HAP-1 (cell line): Measurements from ENCODE around the gene MMUT.

Source experiments
- DNase-seq, 2 experiments: peaks; one replicate each; pipeline ENCODE4 v3.0.0-alpha.2; 2016 to 2020; ENCODE audit warnings: low spot score in 2 of 2
- H3K27me3 ChIP-seq: fragments of 250-450 bp; sonication (Bioruptor Pico); 2 replicates; pipeline ENCODE4 v1.5.1; 2020; ENCODE audit warnings: low read depth, mild to moderate bottlenecking, moderate library complexity
- H3K36me3 ChIP-seq: fragments of 250-450 bp; sonication (Bioruptor Pico); replicated peaks from 2 replicates; pipeline ENCODE4 v1.5.1; 2020; ENCODE audit warnings: mild to moderate bottlenecking
- H3K4me1 ChIP-seq: fragments of 250-450 bp; sonication (Bioruptor Pico); 2 replicates; pipeline ENCODE4 v1.5.1; 2020; ENCODE audit warnings: mild to moderate bottlenecking
- H3K4me3 ChIP-seq: fragments of 250-450 bp; sonication (Bioruptor Pico); 2 replicates; pipeline ENCODE4 v1.5.1; 2020; ENCODE audit warnings: mild to moderate bottlenecking, moderate library complexity
- H3K9me3 ChIP-seq: fragments of 250-450 bp; sonication (Bioruptor Pico); 2 replicates; pipeline ENCODE4 v1.5.1; 2020; ENCODE audit warnings: mild to moderate bottlenecking, moderate library complexity
- in situ Hi-C: fragments of 300-500 bp; cut with MboI; formaldehyde crosslinking; loops from 3 replicates; pipeline ENCODE4 v1.14.3; 2020; ENCODE audit warnings: low sequenced_read_pairs, inconsistent platforms, mixed read lengths

The MMUT gene

DNA sequence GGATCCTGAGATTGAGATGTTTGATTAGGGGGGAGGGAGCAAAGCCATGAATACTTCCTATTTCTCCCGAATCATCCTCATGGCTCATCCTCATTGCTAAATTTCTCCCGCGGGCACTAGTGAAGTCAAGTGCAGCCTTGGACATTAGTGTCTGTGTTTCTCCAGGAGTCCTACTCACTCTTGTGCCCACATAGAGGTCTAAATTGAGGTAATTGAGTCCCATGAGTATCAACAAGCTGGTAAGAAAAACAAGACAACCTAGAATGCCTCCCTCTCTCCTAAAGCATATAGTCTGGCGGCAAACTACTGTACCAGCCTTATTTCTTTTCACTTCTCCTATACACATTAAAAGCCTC is 537 bp upstream of the MMUT start:
- Histone ChIP-seq H3K4me3 (peak overlapping the region; percentile 69), H3K4me1 (peaks cover 17% of the 10 kb centered on the region), H3K36me3 (peaks cover 2% of the 10 kb centered on the region; the same call in 1 of the 2 replicates), H3K9me3 (no peaks in the 10 kb centered on the region), H3K27me3 (no peaks in the 10 kb centered on the region)
- DNase-seq, result no peak
- in situ Hi-C loops, result no loop called here

DNA sequence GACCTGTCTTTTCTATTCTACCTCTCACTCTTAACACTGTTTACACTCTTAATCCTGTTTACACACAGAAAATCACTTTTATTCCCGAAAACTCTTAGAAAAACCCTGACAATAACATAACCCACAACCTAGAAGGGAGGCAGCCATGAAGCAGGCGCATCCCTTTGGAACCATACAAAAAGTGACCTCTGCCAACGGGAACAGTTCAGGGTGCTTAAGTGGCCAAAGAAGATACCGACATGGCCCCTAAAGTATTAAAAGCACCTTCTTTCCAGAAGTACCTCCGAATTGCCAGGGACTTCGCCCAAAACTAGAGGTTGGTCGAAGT is 490 bp downstream of the MMUT start:
- H3K4me1 ChIP-seq, result peaks cover 17% of the 10 kb centered on the region
- in situ Hi-C loops, result no loop called here
- DNase-seq, result no peak

DNA sequence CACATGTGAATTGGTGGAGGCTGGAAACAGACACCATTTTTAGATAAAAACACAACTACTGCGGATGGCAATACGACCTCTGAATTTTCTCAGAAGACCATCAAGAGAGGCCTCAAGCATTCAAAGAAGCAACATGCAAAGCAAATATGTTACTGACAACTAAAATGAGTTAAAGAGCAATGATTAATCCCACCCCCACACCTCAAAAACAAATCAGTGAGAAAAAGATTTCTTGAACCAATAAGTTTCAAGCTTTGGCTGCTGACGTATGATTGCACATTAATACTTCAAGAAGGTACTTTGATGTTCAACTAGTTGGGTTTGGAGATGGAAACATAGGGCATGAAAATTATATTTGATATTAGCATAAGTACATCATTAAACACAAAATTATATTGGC is 982 bp downstream of the MMUT start:
- Histone ChIP-seq H3K4me1 (peaks cover 17% of the 10 kb centered on the region), H3K27me3 (no peaks in the 10 kb centered on the region), H3K36me3 (peaks cover 2% of the 10 kb centered on the region), H3K9me3 (no peaks in the 10 kb centered on the region), H3K4me3 (peak overlapping the region; percentile 69)
- in situ Hi-C loops, result no loop called here
- DNase-seq, result no peak

More for the DNA sequence above, 490 bp downstream of the MMUT start:
- H3K9me3 ChIP-seq, result no peaks in the 10 kb centered on the region
- no peaks in the 10 kb centered on the region for H3K27me3 ChIP-seq
- H3K36me3 ChIP-seq, result peaks cover 2% of the 10 kb centered on the region; the same call in 1 of the 2 replicates
- peak overlapping the region; percentile 69 for H3K4me3 ChIP-seq

DNA sequence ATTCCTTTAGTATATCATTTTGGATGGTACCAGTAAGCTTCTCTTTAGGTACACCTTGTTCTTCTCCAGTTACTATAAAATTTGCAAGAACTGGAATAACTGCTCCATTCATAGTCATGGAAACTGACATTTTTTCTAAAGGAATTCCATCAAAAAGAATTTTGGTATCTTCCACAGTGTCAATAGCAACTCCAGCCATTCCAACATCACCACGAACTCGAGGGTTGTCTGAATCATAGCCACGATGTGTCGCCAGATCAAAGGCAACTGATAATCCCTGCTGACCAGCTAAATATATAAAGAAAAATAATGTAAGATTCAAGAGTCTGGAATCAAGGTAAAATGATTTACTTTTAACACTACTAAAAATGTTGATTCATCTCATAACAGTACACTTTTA is 5.3 kb downstream of the MMUT start:
- 0 out of 2 replicates have a peak, but pooled peaks cover 5% of the 10 kb centered on the region for H3K4me1 ChIP-seq
- no peaks in the 10 kb centered on the region for H3K27me3 ChIP-seq
- DNase-seq, result no peak
- H3K36me3 ChIP-seq, result peaks cover 5% of the 10 kb centered on the region
- no peaks in the 10 kb centered on the region for H3K9me3 ChIP-seq
- no peak overlapping the region for H3K4me3 ChIP-seq
- in situ Hi-C loops, result no loop called here

DNA sequence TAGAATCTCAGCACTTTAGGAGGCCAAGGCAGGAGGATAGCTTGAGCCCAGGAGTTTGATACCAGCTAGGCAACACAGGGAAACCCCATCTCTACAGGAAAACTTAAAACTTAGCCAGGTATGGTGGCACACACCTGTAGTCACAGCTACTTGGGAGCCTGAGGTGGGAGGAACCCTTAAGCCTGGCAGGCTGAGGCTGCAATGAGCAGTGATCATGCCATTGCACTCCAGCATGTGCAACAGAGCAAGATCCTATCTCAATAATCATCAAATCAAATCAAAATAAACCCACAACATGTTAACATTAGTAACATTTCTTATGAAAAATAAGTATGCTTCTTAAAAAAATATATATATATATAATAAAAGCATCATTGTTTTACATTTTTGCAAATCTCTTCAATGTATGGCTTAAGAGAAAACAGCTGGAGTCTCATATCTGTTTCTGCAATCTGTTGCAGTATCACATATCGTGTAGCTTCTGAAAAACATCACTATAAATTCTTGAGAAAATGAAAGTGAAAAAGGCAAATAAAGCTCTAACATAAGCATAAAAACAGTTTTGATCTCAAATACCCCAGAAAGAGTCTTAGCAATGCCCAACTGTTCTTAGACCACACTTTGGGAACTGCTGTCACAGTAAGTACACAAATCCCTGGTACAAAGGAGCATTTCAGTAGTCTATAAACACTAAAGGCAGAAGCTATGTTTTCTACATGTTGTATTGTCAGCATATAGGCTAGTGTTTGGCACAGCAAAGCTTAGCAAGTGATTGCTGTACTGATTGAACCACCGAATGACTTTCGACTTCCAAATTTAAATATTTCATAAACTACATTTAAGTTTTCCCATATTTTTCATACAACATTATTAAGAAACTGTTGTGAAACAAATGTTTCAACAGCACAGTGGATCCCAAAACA is 8.0 kb downstream of the MMUT start:
- no peaks in the 10 kb centered on the region for H3K27me3 ChIP-seq
- H3K4me1 ChIP-seq, result no peaks in the 10 kb centered on the region
- in situ Hi-C loops, result no loop called here
- no peak for DNase-seq
- H3K4me3 ChIP-seq, result no peak overlapping the region
- H3K9me3 ChIP-seq, result no peaks in the 10 kb centered on the region
- H3K36me3 ChIP-seq, result peaks cover 12% of the 10 kb centered on the region

DNA sequence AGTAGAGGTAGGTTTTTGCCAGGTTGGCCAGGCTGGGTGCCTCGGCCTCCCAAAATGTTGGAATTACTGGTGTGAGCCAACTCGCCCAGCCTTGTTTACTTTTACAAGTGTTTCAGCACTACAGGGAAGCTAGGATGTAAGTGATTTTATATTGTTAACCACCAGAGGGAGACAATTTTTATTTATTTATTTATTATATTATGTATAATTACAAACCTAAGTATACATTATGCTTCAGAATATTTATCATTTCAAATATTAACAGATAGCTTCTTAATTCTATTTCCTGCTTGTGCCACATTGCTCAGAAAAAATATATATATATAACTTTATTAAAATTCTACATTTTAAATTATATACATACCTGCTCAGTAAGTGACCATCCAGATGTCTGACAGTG is 9.8 kb downstream of the MMUT start:
- peaks cover 17% of the 10 kb centered on the region for H3K36me3 ChIP-seq
- in situ Hi-C loops, result no loop called here
- H3K9me3 ChIP-seq, result no peaks in the 10 kb centered on the region
- H3K4me1 ChIP-seq, result no peaks in the 10 kb centered on the region
- no peak for DNase-seq
- no peak overlapping the region for H3K4me3 ChIP-seq
- H3K27me3 ChIP-seq, result no peaks in the 10 kb centered on the region

DNA sequence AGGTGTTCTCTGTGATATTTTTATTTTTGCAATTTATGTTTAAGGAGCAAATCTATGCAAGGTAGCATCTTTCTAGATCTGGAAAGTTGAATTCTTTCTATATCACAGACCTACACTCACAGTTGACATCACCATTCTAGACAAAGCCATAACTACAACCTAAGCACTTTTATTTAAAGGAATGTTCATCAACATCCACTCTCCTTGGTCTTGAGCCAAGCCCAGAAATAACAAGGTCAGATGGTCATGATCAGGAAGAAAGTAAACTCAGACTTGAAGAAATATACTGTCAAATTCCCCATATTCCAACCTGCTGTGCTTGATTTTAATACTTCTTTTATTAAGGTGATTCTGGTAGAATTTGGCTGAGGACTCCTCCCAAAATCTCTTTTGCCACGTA is 32.2 kb downstream of the MMUT start:
- Histone ChIP-seq H3K27me3 (no peaks in the 10 kb centered on the region), H3K4me1 (no peaks in the 10 kb centered on the region), H3K36me3 (peaks cover 13% of the 10 kb centered on the region), H3K4me3 (no peak overlapping the region), H3K9me3 (no peaks in the 10 kb centered on the region)
- in situ Hi-C loops, result no loop called here
- no peak for DNase-seq

DNA sequence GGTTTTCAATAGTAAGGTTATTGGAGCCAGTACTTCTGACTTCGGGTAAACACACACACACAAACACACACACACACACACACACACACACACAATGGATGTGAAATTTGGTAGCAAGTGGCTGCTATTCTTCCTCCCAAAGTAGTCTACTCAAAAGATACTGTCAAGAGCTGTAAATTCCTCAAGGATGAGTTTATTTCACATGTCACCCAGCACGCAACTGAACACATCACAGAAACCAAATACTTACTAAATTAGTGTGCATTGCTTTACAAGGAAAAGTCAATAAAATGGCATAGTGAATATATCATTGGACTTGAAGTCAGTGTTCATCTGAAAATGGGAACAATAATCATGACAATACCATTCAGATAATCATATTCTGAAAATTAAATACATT is 32.9 kb downstream of the MMUT start:
- no peaks in the 10 kb centered on the region for H3K4me1 ChIP-seq
- H3K36me3 ChIP-seq, result peaks cover 9% of the 10 kb centered on the region
- in situ Hi-C loops, result no loop called here
- no peak overlapping the region for H3K4me3 ChIP-seq
- no peaks in the 10 kb centered on the region for H3K9me3 ChIP-seq
- no peaks in the 10 kb centered on the region for H3K27me3 ChIP-seq
- DNase-seq, result no peak

DNA sequence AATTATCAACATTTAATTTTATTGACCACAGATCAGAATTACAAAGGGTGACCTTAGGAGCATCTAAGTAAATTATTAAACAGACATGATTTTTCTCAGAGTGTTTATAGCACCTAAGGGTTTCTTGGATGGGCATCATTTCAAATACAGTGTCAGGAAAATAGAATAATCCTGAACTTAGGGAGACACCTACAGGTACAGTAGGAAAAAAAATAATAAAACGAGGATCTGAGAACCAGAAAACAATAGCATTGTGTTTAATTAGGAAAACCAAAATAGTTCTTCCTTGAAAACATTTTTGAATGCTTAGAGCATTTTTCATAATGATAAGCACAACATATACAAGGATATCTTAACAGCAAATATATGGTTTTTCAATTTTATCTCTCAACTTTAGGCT is 39.2 kb downstream of the MMUT start:
- in situ Hi-C loops, result loop anchor here (25.0 kb wide), 1 partner anchor 1637 kb away; the partner anchor contains the start of gene OPN5

DNA sequence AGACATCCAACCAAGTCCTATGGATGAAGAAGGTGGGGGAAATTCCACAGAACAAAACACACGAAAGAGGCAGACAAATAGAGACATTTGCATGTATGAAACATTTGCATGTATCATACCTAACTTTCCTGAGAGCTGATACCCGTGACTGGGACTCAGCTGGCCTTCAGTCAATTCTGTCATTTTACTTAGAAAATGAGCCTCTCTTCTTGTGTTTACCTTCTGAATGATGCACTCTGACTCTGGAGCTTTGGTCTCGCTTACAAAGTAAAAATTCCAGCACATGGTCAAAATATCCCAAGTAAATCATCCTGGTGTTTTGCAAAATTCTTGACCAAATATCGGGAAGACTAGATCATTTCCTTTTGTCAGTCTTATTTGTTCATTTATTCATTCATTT is 46.9 kb downstream of the MMUT start:
- no peak for DNase-seq
- in situ Hi-C loops, result loop anchor here (25.0 kb wide), 1 partner anchor 1629 kb away; the partner anchor contains the start of gene OPN5
- peaks cover 8% of the 10 kb centered on the region; the same call in 1 of the 2 replicates for H3K27me3 ChIP-seq
- no peaks in the 10 kb centered on the region for H3K9me3 ChIP-seq
- no peaks in the 10 kb centered on the region for H3K36me3 ChIP-seq
- no peaks in the 10 kb centered on the region for H3K4me1 ChIP-seq
- H3K4me3 ChIP-seq, result no peak overlapping the region

More for the DNA sequence above, 39.2 kb downstream of the MMUT start:
- no peak overlapping the region for H3K4me3 ChIP-seq
- DNase-seq, result no peak
- H3K9me3 ChIP-seq, result no peaks in the 10 kb centered on the region
- no peaks in the 10 kb centered on the region for H3K4me1 ChIP-seq
- no peaks in the 10 kb centered on the region for H3K36me3 ChIP-seq
- H3K27me3 ChIP-seq, result peaks cover 8% of the 10 kb centered on the region; the same call in 1 of the 2 replicates

DNA sequence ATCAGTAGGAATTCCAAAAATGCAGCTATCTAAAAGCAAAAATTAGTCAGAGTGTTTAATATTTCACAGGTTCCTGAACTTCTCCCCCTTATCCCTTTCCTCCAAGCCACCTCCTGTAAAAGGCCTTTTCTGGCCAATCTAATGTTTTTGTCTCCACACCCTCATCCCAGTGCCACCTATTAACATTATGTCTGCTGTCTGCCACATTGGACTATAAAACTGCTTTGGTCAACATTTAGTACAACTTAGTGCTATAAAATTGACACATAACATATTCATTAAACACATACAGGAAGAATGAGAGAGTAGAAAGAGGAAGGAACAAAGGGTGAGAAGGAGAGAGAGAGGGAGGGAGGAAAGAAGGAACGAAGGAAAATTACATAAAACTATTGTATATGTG is 47.7 kb downstream of the MMUT start:
- no peaks in the 10 kb centered on the region for H3K36me3 ChIP-seq
- in situ Hi-C loops, result loop anchor here (25.0 kb wide), 1 partner anchor 1628 kb away; the partner anchor contains the start of gene OPN5
- peaks cover 3% of the 10 kb centered on the region; the same call in 1 of the 2 replicates for H3K27me3 ChIP-seq
- no peaks in the 10 kb centered on the region for H3K4me1 ChIP-seq
- DNase-seq, result no peak
- no peak overlapping the region for H3K4me3 ChIP-seq
- no peaks in the 10 kb centered on the region for H3K9me3 ChIP-seq

DNA sequence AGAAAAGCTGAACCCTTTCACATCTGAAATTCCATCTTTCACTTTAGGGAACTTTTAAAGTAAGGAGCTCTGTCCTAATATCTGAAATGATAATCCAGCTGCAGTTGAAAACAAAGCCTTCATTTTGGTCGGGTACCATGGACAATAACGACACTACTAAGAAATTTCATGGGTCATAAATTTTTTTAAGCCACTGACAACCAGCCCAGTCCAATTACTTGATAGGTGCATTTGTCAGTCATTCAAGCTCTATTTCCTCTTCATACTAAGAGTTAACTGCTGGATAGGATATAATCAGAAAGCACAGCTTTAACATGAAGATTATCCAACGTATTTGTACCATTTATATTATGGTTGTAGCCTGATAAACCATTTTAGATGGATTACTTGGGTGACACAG is 52.5 kb downstream of the MMUT start:
- no peak for DNase-seq
- Histone ChIP-seq H3K36me3 (no peaks in the 10 kb centered on the region), H3K27me3 (peaks cover 2% of the 10 kb centered on the region; the same call in 1 of the 2 replicates), H3K9me3 (no peaks in the 10 kb centered on the region), H3K4me1 (no peaks in the 10 kb centered on the region), H3K4me3 (no peak overlapping the region)
- in situ Hi-C loops, result loop anchor here (25.0 kb wide), 1 partner anchor 1623 kb away; the partner anchor contains the start of gene OPN5

DNA sequence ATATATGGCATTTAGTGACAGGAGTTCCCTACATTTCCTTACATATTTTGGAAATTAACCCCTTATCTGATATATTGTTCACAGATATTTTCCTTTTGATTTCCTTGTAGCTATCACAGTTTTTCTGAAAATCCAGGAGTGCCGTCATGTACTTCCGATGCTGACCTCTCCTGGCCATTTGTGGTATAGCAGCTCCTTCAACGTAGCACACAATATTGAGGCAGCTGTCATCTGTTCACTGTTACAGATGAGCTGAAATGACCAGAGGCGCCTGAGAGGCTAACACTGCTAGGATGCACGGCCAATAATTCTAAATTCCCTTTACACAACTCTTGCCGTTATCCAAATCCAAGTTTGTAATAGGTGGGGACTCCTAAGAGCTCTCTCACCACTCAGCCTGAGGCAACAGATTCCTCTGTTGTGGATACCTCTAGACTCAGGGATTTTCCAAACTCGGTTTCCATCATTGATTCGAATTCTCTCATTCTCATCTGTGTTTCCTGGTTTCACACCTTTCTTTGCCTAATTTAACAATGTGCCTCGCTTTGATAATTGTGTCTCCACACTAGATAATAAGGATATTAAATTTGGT is 53.0 kb downstream of the MMUT start:
- Histone ChIP-seq H3K27me3 (peaks cover 2% of the 10 kb centered on the region; the same call in 1 of the 2 replicates), H3K4me3 (no peak overlapping the region), H3K4me1 (no peaks in the 10 kb centered on the region), H3K36me3 (no peaks in the 10 kb centered on the region), H3K9me3 (no peaks in the 10 kb centered on the region)
- DNase-seq, result peak; percentile 34 to 84
- in situ Hi-C loops, result loop anchor here (25.0 kb wide), 1 partner anchor 1623 kb away; the partner anchor contains the start of gene OPN5
